C4-2B (cell line): Measurements from ENCODE around the gene ERICH6.

Source experiments
- CTCF ChIP-seq: fragments of 450-650 bp; conservative IDR thresholded peaks from 2 replicates; pipeline ENCODE4 v1.5.1; 2017; ENCODE audit warnings: mild to moderate bottlenecking
- ZFX ChIP-seq: fragments of 450-650 bp; IDR thresholded peaks from 2 replicates; pipeline ENCODE4 v1.6.1; 2017

- TF ChIP-seq ZFX (no peak), CTCF (no peak)
Observed at GRCh38 chr3:150739200-150739863, 35.6 kb upstream of the ERICH6 start.
